ENCODE results near the gene SCYGR4. TPM values are rescaled to one million over a fixed set of nuclear protein-coding genes. Genes with fewer than 3 reads are reported as not detected.

Gene SCYGR4
- total RNA-seq, 3 donors from 2014 or later: not detected

GRCh38 chr2:227606476-227606875 lies 10.8 kb upstream of the SCYGR4 start:
- Histone ChIP-seq H3K4me3 (no peak overlapping the region), H3K36me3 (no peaks in the 10 kb centered on the region), H3K9me3 (no peaks in the 10 kb centered on the region), H3K27me3 (no peaks in the 10 kb centered on the region), H3K27ac (no peak overlapping the region), H3K4me1 (no peaks in the 10 kb centered on the region)
- TF ChIP-seq POLR2AphosphoS5 (IDR thresholded peaks at IDR 0.05) (no peak), CTCF (IDR thresholded peaks at IDR 0.05) (no peak)
- intact Hi-C loops (cut with DNase I; ENCODE audit: low total_unique reads): no loop called here
- DNase-seq (ENCODE audit: low spot score in 2 of 2): no peak

GRCh38 chr2:227607941-227608340 lies 9.4 kb upstream of the SCYGR4 start:
- no peak overlapping the region for H3K27ac ChIP-seq
- H3K36me3 ChIP-seq: no peaks in the 10 kb centered on the region
- no peaks in the 10 kb centered on the region for H3K4me1 ChIP-seq
- no peak overlapping the region for H3K4me3 ChIP-seq
- DNase-seq (ENCODE audit: low spot score in 2 of 2): no peak
- no peaks in the 10 kb centered on the region for H3K9me3 ChIP-seq
- TF ChIP-seq POLR2A (IDR thresholded peaks at IDR 0.05) (no peak), POLR2AphosphoS5 (IDR thresholded peaks at IDR 0.05) (no peak), CTCF (IDR thresholded peaks at IDR 0.05) (no peak)
- intact Hi-C loops (cut with DNase I; ENCODE audit: low total_unique reads): no loop called here
- no peaks in the 10 kb centered on the region for H3K27me3 ChIP-seq

- intact Hi-C loops (cut with DNase I; ENCODE audit: low total_unique reads): no loop called here
- Histone ChIP-seq H3K27me3 (no peaks in the 10 kb centered on the region), H3K27ac (no peak overlapping the region), H3K9me3 (no peaks in the 10 kb centered on the region), H3K4me1 (no peaks in the 10 kb centered on the region), H3K36me3 (no peaks in the 10 kb centered on the region), H3K4me3 (no peak overlapping the region)
- TF ChIP-seq POLR2A (IDR thresholded peaks at IDR 0.05): no peak
- no peak for TF ChIP-seq CTCF (IDR thresholded peaks at IDR 0.05)
- TF ChIP-seq POLR2AphosphoS5 (IDR thresholded peaks at IDR 0.05): no peak
- no peak for DNase-seq (ENCODE audit: low spot score in 2 of 2)
Measured at GRCh38 chr2:227608561-227609338, 8.5 kb upstream of the SCYGR4 start.

- no peak for TF ChIP-seq POLR2A (IDR thresholded peaks at IDR 0.05)
- TF ChIP-seq CTCF (IDR thresholded peaks at IDR 0.05): no peak
- TF ChIP-seq POLR2AphosphoS5 (IDR thresholded peaks at IDR 0.05): no peak
- H3K27ac ChIP-seq: no peak overlapping the region
- no peaks in the 10 kb centered on the region for H3K4me1 ChIP-seq
- DNase-seq (ENCODE audit: low spot score in 2 of 2): no peak
- no peaks in the 10 kb centered on the region for H3K9me3 ChIP-seq
- H3K36me3 ChIP-seq: no peaks in the 10 kb centered on the region
- no peaks in the 10 kb centered on the region for H3K27me3 ChIP-seq
- no peak overlapping the region for H3K4me3 ChIP-seq
- intact Hi-C loops (cut with DNase I; ENCODE audit: low total_unique reads): no loop called here
Measured at GRCh38 chr2:227610123-227610522, 7.2 kb upstream of the SCYGR4 start.

- no peak overlapping the region for H3K4me3 ChIP-seq
- no peak for DNase-seq (ENCODE audit: low spot score in 2 of 2)
- TF ChIP-seq POLR2AphosphoS5 (IDR thresholded peaks at IDR 0.05): no peak
- intact Hi-C loops (cut with DNase I; ENCODE audit: low total_unique reads): no loop called here
- H3K9me3 ChIP-seq: no peaks in the 10 kb centered on the region
- H3K4me1 ChIP-seq: no peaks in the 10 kb centered on the region
- no peaks in the 10 kb centered on the region for H3K36me3 ChIP-seq
- no peak overlapping the region for H3K27ac ChIP-seq
- H3K27me3 ChIP-seq: peaks cover 0 to 7% of the 10 kb centered on the region in 2 donors
Measured at GRCh38 chr2:227612546-227613271, 4.6 kb upstream of the SCYGR4 start.

Measured in breast epithelium (tissue), 4 donors.